Measurements from ENCODE around the gene GAGE1.
"Not testable (repeated sequence)": the region's sequence is repeated elsewhere in the genome, so short reads cannot be mapped to it uniquely, and the experiment has no call there.

DNA sequence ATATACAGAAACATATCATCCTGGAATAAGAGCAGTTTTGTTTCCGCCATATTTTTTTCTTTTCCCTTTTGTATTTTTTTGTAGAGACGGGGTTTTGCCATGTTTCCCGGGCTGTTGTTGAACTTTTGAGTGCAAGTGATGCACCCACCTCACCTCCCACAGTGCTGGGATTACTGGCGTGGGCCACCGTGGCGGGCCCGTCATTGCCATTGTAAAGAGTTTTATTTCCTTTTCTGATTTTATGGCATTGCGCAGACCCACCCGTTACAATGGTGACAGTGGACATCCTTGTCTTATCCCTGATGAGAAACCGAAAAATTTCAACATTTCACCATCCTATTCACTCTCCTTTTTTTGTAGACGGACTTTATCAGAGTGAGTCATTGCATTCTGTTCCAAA is 30.1 kb upstream of the GAGE1 start:
- TF ChIP-seq POLR2AphosphoS5 (IDR thresholded peaks at IDR 0.05; ENCODE audit: low read depth, low read length); TAF1 (IDR thresholded peaks at IDR 0.05; ENCODE audit: borderline replicate concordance, low read depth, low read length): not testable (repeated sequence)
